GM19240 (cell line): ENCODE data around the gene SOX10.

Source experiments
- DNase-seq: peaks from one replicate; pipeline ENCODE4 v3.0.0; 2011; ENCODE audit warnings: low spot score; ENCODE audit not compliant: insufficient read length

SOX10 gene

GRCh38 chr22:37931893-37932389 is 52.4 kb downstream of the SOX10 start:
- DNase-seq: no peak

GRCh38 chr22:37930952-37931440 is 53.4 kb downstream of the SOX10 start:
- DNase-seq: no peak

GRCh38 chr22:37930270-37930951 is 53.9 kb downstream of the SOX10 start:
- DNase-seq: peak; percentile 31

GRCh38 chr22:37929390-37929789 is 55.0 kb downstream of the SOX10 start:
- DNase-seq: no peak

GRCh38 chr22:37927637-37927936 is 56.8 kb downstream of the SOX10 start:
- DNase-seq: no peak

- DNase-seq: no peak
Measured at GRCh38 chr22:37926771-37927636, 57.4 kb downstream of the SOX10 start.

DNA sequence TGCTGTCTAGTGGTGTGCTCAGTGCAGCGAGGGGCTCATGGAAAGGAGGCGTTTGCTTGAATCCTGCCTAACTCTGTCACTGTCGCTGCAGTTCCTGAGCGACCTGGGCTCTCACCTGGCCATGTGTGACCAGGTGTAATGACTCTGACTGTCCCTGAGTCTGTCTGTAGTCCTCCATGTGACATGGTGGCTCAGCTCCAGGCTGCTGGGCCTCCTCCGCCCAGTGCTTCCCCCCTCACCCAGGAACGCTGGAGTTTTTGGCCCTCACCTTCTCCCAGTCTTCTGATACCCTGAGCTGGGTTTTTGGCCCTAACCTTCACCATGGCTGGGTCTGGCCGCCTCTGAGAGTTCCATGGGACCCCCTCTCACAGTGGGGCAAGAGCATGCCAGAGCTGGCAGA is 58.0 kb downstream of the SOX10 start:
- DNase-seq: no peak

DNA sequence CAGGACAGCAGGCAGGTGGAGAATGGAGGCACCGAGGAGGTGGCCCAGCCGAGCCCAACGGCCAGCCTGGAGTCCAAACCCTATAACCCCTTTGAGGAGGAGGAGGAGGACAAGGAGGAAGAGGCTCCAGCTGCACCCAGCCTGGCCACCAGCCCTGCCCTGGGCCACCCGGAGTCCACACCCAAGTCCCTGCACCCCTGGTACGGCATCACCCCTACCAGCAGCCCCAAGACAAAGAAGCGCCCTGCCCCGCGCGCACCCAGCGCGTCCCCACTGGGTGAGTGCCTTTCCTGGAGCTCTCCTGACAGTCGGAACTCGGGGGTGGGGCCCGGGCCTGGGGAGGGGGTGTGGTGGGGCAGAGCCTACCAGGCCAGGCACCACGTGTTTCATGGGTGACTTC is 58.6 kb downstream of the SOX10 start:
- no peak for DNase-seq

DNA sequence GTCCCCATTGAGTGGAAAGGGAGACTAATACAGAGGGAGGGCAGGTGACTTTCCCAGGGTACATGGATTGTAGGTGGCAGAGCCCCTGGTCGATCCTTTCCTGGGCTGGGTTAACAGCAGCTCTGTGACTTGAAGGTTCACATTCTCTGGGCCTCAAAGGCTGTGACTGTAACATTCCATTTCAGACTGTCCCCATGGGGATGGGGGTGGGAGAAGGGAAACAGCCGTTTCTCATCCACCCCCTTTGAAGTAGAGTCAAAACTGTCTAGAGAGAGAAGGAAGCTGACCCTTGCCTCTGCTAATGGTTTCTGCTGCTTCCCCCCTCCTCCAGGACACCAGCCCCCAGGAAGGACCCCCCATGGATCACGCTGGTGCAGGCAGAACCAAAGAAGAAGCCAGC is 59.0 kb downstream of the SOX10 start:
- no peak for DNase-seq

DNA sequence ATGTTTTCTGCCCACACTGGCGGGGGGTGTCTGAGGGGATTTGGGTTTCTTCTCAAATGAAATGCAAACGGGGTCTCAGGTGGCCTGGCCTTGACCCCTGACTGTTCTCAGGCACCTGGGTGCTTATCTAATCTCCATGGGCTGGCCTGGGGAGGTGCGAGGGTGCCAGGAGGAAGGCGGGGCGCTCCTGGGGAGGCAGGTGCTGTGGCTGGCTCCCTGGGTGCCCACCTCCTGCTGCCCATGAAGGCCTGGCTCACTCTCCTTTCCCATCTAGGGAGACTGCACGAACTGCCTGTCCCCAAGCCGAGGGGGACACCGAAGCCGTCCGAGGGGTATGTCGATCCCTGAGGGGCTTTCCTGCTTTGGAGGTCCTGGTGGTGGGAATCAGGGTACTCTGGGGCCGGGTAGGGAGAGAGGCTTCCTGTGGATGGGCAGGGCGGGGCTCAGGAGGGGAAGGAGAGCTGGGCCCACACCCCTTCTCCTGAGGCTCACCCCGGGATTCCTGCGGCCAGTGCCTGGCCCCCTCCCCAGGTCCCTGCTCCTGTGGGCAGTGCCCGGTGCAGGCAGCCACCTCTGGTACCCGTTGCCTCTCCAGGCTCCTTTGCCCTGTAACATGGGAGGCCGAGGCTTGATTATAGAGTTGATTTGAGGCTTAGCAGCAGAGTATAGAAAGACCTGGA is 59.8 kb downstream of the SOX10 start:
- no peak for DNase-seq

DNA sequence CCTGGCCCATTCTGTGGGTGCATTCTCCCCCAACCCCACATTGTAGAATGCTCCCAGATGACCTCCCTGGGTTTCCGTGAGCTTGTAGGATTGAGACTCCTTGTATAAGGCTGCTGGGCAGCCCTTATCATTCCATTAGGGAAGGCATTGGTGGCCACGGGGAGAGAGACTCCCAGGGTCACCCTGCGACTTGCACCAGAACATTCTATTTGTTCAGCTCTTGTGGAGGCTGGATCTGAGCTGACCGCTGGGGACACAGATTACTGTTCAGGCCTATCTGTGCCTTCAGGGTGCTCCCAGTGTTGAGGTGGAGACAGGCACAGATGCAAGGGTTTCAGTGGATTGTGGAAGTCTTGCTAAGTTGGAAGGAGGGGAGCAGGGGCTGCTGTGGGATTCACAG is 60.4 kb downstream of the SOX10 start:
- DNase-seq: no peak
